Activated T-helper 2 cell treated with anti-CD3 and anti-CD28 coated beads, Interferon-gamma antibody, Interleukin-2, Interleukin-4, amounts not matched to agents 10 μg/mL and 5 μg/mL and 100 μg/mL, durations not matched to agents 14 hours and 24 hours and 36 hours (primary cell): ENCODE measurements around the gene UBE2F. TPM values are rescaled to one million over a fixed set of nuclear protein-coding genes. Genes with fewer than 3 reads are reported as not detected.

ENCODE experiments used
- DNase-seq: peaks from one replicate; pipeline ENCODE4 v3.0.0; 2021; ENCODE audit warnings: low spot score
- H3K27ac Mint-ChIP-seq: one replicate; pipeline ENCODE4 v1.8.0; 2021; ENCODE audit warnings: mixed read lengths
- H3K27me3 Mint-ChIP-seq: one replicate; pipeline ENCODE4 v1.8.0; 2021; ENCODE audit warnings: low read depth, mixed read lengths
- H3K36me3 Mint-ChIP-seq: one replicate; pipeline ENCODE4 v1.8.0; 2021; ENCODE audit warnings: low read depth, mixed read lengths
- H3K4me1 Mint-ChIP-seq: one replicate; pipeline ENCODE4 v1.8.0; 2021; ENCODE audit warnings: low read depth, mixed read lengths
- H3K4me3 Mint-ChIP-seq: one replicate; pipeline ENCODE4 v1.8.0; 2021; ENCODE audit warnings: low read depth, mild to moderate bottlenecking, moderate library complexity, mixed read lengths
- H3K9me3 Mint-ChIP-seq: one replicate; pipeline ENCODE4 v1.8.0; 2021; ENCODE audit warnings: mixed read lengths
- intact Hi-C: fragments of 100-400 bp; cut with micrococcal nuclease; formaldehyde crosslinking; loops from one replicate; pipeline ENCODE4 v1.15.1; 2023
- total RNA-seq: library from RNA; stranded (reverse); gene quantifications from 2 replicates; pipeline ENCODE4 v1.2.3, GENCODE V29; 2022

Gene UBE2F
- total RNA-seq, 1 donor from 2014 or later, result 137 TPM

- Mint-ChIP-seq H3K4me3 (no peak overlapping the region), H3K36me3 (peaks cover 76% of the 10 kb centered on the region), H3K27me3 (no peaks in the 10 kb centered on the region), H3K27ac (peak overlapping the region; percentile 3), H3K4me1 (peaks cover 38% of the 10 kb centered on the region), H3K9me3 (peaks cover 16% of the 10 kb centered on the region)
- intact Hi-C loops, result no loop called here
- DNase-seq, result no peak
Observed at GRCh38 chr2:237987268-237987667, 20.5 kb downstream of the UBE2F start.

DNA sequence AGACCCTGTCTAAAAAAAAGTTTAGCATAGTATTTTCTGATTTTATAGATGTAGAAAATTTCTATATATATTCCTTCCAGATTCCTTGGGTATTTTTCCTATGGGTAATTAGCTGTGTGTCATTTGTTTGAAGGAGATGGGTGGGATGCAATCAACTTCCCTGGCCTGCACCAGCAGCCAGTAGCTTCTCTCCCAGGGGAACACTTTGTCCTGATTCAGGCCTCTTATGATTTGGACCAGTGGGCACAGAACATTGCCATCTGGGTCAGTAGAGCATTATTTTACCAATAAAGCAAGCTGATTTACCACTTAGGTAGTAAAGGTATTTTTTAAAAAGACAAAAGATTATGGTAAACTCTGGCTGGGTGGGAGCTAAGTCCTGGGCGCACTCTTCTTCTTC lies 26.9 kb downstream of the UBE2F start:
- Mint-ChIP-seq H3K27me3 (no peaks in the 10 kb centered on the region), H3K27ac (peak overlapping the region; percentile 59), H3K9me3 (no peaks in the 10 kb centered on the region), H3K4me1 (peaks cover 41% of the 10 kb centered on the region), H3K4me3 (no peak overlapping the region), H3K36me3 (peaks cover 78% of the 10 kb centered on the region)
- intact Hi-C loops, result no loop called here
- DNase-seq, result no peak

GRCh38 chr2:237995036-237995435 lies 28.2 kb downstream of the UBE2F start:
- H3K4me3 Mint-ChIP-seq, result no peak overlapping the region
- H3K27ac Mint-ChIP-seq, result peak overlapping the region; percentile 75
- H3K36me3 Mint-ChIP-seq, result peaks cover 79% of the 10 kb centered on the region
- H3K27me3 Mint-ChIP-seq, result no peaks in the 10 kb centered on the region
- H3K9me3 Mint-ChIP-seq, result peaks cover 4% of the 10 kb centered on the region
- intact Hi-C loops, result loop anchor here (5.0 kb wide), 2 partner anchors 303 to 563 kb away; no protein-coding TSS in a partner anchor
- DNase-seq, result no peak
- H3K4me1 Mint-ChIP-seq, result peaks cover 46% of the 10 kb centered on the region

- H3K4me1 Mint-ChIP-seq, result peaks cover 51% of the 10 kb centered on the region
- intact Hi-C loops, result loop anchor here (5.0 kb wide), 2 partner anchors 304 to 564 kb away; no protein-coding TSS in a partner anchor
- no peak for DNase-seq
- peaks cover 4% of the 10 kb centered on the region for H3K9me3 Mint-ChIP-seq
- peak overlapping the region; percentile 72 for H3K27ac Mint-ChIP-seq
- H3K4me3 Mint-ChIP-seq, result no peak overlapping the region
- no peaks in the 10 kb centered on the region for H3K27me3 Mint-ChIP-seq
- peaks cover 82% of the 10 kb centered on the region for H3K36me3 Mint-ChIP-seq
Observed at GRCh38 chr2:237996021-237996593, 29.3 kb downstream of the UBE2F start.

DNA sequence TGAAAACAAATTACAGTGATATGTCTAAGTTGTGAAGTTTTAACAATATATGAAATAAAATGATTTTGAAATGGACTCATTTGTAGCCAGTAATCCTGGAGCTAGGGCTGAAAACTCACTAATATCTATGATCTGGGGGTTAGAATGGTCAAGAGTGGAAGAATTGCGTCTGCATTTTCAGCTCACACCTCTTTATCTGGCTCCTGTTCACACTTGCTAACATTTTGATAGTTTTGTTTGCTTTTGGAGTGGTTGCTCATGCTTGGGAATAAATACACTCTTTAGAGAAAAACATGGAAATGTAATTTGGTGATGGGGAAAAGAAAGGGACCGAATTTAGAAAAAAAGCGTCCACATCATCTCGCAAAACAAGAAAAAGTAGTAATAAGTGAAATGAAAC lies 30.7 kb downstream of the UBE2F start:
- intact Hi-C loops, result loop anchor here (5.0 kb wide), 2 partner anchors 305 to 565 kb away; no protein-coding TSS in a partner anchor
- peaks cover 54% of the 10 kb centered on the region for H3K4me1 Mint-ChIP-seq

DNA sequence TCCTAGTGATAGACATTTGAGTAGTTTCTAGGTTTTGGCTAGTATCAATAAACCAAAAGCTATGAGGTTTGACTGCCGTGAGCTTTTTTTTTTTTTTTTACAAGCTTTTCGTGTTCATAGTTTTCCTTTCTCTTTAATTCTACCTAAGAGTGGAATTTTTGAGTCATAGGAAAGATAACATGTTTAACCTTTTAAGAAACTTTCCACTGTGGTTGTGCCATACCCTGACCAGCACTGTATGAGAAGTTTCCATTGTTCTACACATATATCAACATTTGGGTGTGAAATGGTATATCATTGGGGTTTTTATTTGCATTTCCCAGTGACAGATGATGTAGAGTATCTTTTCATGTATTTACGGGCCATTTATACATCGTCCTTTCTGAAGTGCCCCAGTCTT lies 31.7 kb downstream of the UBE2F start:
- Mint-ChIP-seq H3K4me1 (peaks cover 63% of the 10 kb centered on the region), H3K27ac (peak overlapping the region; percentile 95)
- intact Hi-C loops, result loop anchor here (1.0 to 5.0 kb wide), 7 partner anchors 8 to 566 kb away; partner anchors contain the start of gene SCLY

More for the DNA sequence above, 30.7 kb downstream of the UBE2F start:
- DNase-seq, result no peak
- Mint-ChIP-seq H3K4me3 (peak overlapping the region; percentile 46), H3K36me3 (peaks cover 85% of the 10 kb centered on the region), H3K27me3 (no peaks in the 10 kb centered on the region), H3K27ac (peak overlapping the region; percentile 90), H3K9me3 (peaks cover 4% of the 10 kb centered on the region)

GRCh38 chr2:238003234-238004031 lies 36.6 kb downstream of the UBE2F start:
- Mint-ChIP-seq H3K27ac (peak overlapping the region; percentile 99), H3K4me3 (peak overlapping the region; percentile 51), H3K4me1 (peaks cover 63% of the 10 kb centered on the region), H3K36me3 (peaks cover 77% of the 10 kb centered on the region), H3K9me3 (peaks cover 4% of the 10 kb centered on the region), H3K27me3 (no peaks in the 10 kb centered on the region)
- intact Hi-C loops, result no loop called here
- DNase-seq, result peak; percentile 16

More for the DNA sequence above, 31.7 kb downstream of the UBE2F start:
- DNase-seq, result peak; percentile 25
- peak overlapping the region; percentile 49 for H3K4me3 Mint-ChIP-seq
- H3K9me3 Mint-ChIP-seq, result peaks cover 4% of the 10 kb centered on the region
- peaks cover 85% of the 10 kb centered on the region for H3K36me3 Mint-ChIP-seq
- H3K27me3 Mint-ChIP-seq, result no peaks in the 10 kb centered on the region

- H3K27ac Mint-ChIP-seq, result peak overlapping the region; percentile 99
- H3K36me3 Mint-ChIP-seq, result peaks cover 76% of the 10 kb centered on the region
- peaks cover 62% of the 10 kb centered on the region for H3K4me1 Mint-ChIP-seq
- DNase-seq, result no peak
- H3K9me3 Mint-ChIP-seq, result peaks cover 3% of the 10 kb centered on the region
- no peaks in the 10 kb centered on the region for H3K27me3 Mint-ChIP-seq
- intact Hi-C loops, result no loop called here
- H3K4me3 Mint-ChIP-seq, result peak overlapping the region; percentile 55
Observed at GRCh38 chr2:238004077-238004830, 37.4 kb downstream of the UBE2F start.

DNA sequence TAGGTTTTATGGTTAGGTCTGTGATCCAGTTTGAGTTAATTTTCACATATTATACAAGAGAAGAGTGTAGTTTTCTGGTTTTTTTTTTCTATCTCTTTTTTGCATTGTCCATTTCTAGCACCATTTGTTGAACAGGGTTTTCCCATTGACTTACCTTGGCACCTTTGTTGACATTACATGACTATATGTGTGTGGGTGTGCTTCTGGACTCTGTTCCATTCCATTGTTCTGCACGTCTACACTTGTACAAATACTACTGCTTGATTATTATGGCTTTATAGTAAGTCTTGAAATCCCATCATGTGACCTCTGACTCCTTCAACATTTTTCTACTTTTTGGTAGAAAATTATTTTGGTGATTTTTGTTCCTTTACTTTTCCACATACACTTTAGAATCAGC lies 38.7 kb downstream of the UBE2F start:
- DNase-seq, result no peak
- no peaks in the 10 kb centered on the region for H3K27me3 Mint-ChIP-seq
- peak overlapping the region; percentile 80 for H3K27ac Mint-ChIP-seq
- no peaks in the 10 kb centered on the region for H3K9me3 Mint-ChIP-seq
- intact Hi-C loops, result loop anchor here (5.0 kb wide), 1 partner anchor 108 kb away; no protein-coding TSS in a partner anchor
- H3K4me3 Mint-ChIP-seq, result no peak overlapping the region
- H3K36me3 Mint-ChIP-seq, result peaks cover 71% of the 10 kb centered on the region
- peaks cover 63% of the 10 kb centered on the region for H3K4me1 Mint-ChIP-seq

GRCh38 chr2:238006510-238006909 lies 39.7 kb downstream of the UBE2F start:
- Mint-ChIP-seq H3K4me3 (no peak overlapping the region), H3K4me1 (peaks cover 70% of the 10 kb centered on the region), H3K9me3 (no peaks in the 10 kb centered on the region), H3K36me3 (peaks cover 74% of the 10 kb centered on the region), H3K27ac (peak overlapping the region; percentile 80), H3K27me3 (no peaks in the 10 kb centered on the region)
- no peak for DNase-seq
- intact Hi-C loops, result loop anchor here (1.0 to 5.0 kb wide), 2 partner anchors 8 to 109 kb away; no protein-coding TSS in a partner anchor

- intact Hi-C loops, result loop anchor here (5.0 kb wide), 1 partner anchor 111 kb away; no protein-coding TSS in a partner anchor
- Mint-ChIP-seq H3K4me3 (no peak overlapping the region), H3K27me3 (no peaks in the 10 kb centered on the region), H3K4me1 (peaks cover 69% of the 10 kb centered on the region), H3K27ac (peak overlapping the region; percentile 99), H3K36me3 (peaks cover 76% of the 10 kb centered on the region), H3K9me3 (no peaks in the 10 kb centered on the region)
- DNase-seq, result no peak
Observed at GRCh38 chr2:238007924-238008323, 41.1 kb downstream of the UBE2F start.

DNA sequence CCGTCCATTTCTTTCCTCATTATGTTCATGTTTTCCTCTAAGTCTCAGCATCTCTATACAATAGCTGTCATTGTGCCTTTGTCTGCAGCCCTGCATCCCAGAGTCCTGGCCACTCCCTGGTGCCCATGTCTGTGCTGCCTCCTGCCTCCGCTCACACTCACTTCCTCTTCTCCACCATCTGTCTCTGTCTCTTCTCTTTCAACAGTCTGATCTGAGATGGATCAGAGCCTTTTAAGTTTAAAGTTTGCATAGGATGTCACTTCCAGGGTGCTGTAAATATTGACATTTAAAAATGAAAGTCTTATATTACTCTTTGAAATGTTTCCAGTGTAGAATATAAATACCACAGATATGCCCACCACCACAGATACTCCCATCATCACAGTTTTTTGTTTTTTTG lies 42.7 kb downstream of the UBE2F start:
- no peaks in the 10 kb centered on the region for H3K9me3 Mint-ChIP-seq
- DNase-seq, result no peak
- peak overlapping the region; percentile 99 for H3K27ac Mint-ChIP-seq
- intact Hi-C loops, result loop anchor here (1.0 to 5.0 kb wide), 2 partner anchors 16 to 112 kb away; no protein-coding TSS in a partner anchor
- H3K4me3 Mint-ChIP-seq, result peak overlapping the region; percentile 78
- no peaks in the 10 kb centered on the region for H3K27me3 Mint-ChIP-seq
- H3K4me1 Mint-ChIP-seq, result peaks cover 59% of the 10 kb centered on the region
- peaks cover 78% of the 10 kb centered on the region for H3K36me3 Mint-ChIP-seq
